Liver (tissue), 9 donors: Measurements from ENCODE around the gene LRIF1. TPM values are rescaled to one million over a fixed set of nuclear protein-coding genes. Genes with fewer than 3 reads are reported as not detected.

ENCODE experiments used
- DNase-seq: peaks from one replicate; pipeline ENCODE4 v3.0.0-alpha.2; 2017; ENCODE audit warnings: low spot score
- H3K27ac ChIP-seq, 2 donors: one replicate each; pipeline ENCODE4 v1.7.0; 2013; ENCODE audit warnings: inconsistent platforms in 2 of 2, low read length in 2 of 2, control low read depth in 1 of 2, low read depth in 1 of 2, mild to moderate bottlenecking in 1 of 2
- H3K27me3 ChIP-seq, 4 donors: one replicate each; pipeline versions ENCODE4 v1.6.1 to v1.7.0; 2013; ENCODE audit warnings: low read length in 3 of 4, inconsistent platforms in 1 of 4, mild to moderate bottlenecking in 1 of 4, moderate library complexity in 1 of 4; ENCODE audit not compliant: control insufficient read depth in 4 of 4, insufficient read depth in 4 of 4
- H3K36me3 ChIP-seq, 4 donors: one replicate each; pipeline versions ENCODE4 v1.6.1 to v1.7.0; 2013; ENCODE audit warnings: low read length in 3 of 4, mild to moderate bottlenecking in 3 of 4, low read depth in 1 of 4, moderate library complexity in 1 of 4; ENCODE audit not compliant: control insufficient read depth in 4 of 4, insufficient read depth in 3 of 4
- H3K4me1 ChIP-seq, 4 donors: one replicate each; pipeline versions ENCODE4 v1.6.1 to v1.7.0; 2013; ENCODE audit warnings: low read length in 3 of 4, mild to moderate bottlenecking in 3 of 4, moderate library complexity in 1 of 4; ENCODE audit not compliant: control insufficient read depth in 4 of 4, insufficient read depth in 4 of 4
- H3K4me3 ChIP-seq, 3 donors: one replicate each; pipeline versions ENCODE4 v1.6.1 to v1.7.0; 2013; ENCODE audit warnings: low read length in 3 of 3, control low read depth in 1 of 3, low read depth in 1 of 3, mild to moderate bottlenecking in 1 of 3
- H3K9ac ChIP-seq, 2 donors: one replicate each; pipeline ENCODE4 v1.7.0; 2013; ENCODE audit warnings: low read length in 2 of 2, mild to moderate bottlenecking in 2 of 2, moderate library complexity in 2 of 2, control low read depth in 1 of 2, low read depth in 1 of 2
- H3K9me3 ChIP-seq, 4 donors: one replicate each; pipeline versions ENCODE4 v1.6.1 to v1.7.0; 2013; ENCODE audit warnings: low read length in 3 of 4; ENCODE audit not compliant: control insufficient read depth in 4 of 4
- ATF3 ChIP-seq: IDR thresholded peaks from 2 replicates; pipeline ENCODE4 v1.6.1; 2016; ENCODE audit warnings: antibody characterized with exemption
- EGR1 ChIP-seq, 2 donors: IDR thresholded peaks; 2 replicates each; pipeline ENCODE4 v1.6.1; 2016 to 2018; ENCODE audit warnings: antibody characterized with exemption in 2 of 2, low read depth in 2 of 2
- FOXA1 ChIP-seq: IDR thresholded peaks from 2 replicates; pipeline ENCODE4 v1.6.1; 2016; ENCODE audit warnings: antibody characterized with exemption
- FOXA2 ChIP-seq: IDR thresholded peaks from 2 replicates; pipeline ENCODE4 v1.6.1; 2016; ENCODE audit warnings: antibody characterized with exemption
- GABPA ChIP-seq, 2 donors: IDR thresholded peaks in 1 of 2; conservative IDR thresholded peaks in 1 of 2; 2 replicates each; pipeline ENCODE4 v1.6.1; 2016; ENCODE audit warnings: antibody characterized with exemption in 2 of 2, mild to moderate bottlenecking in 1 of 2, moderate library complexity in 1 of 2
- HNF4G ChIP-seq: IDR thresholded peaks from 2 replicates; pipeline ENCODE4 v1.6.1; 2016; ENCODE audit warnings: antibody characterized with exemption
- NR2F2 ChIP-seq: IDR thresholded peaks from 2 replicates; pipeline ENCODE4 v1.6.1; 2016; ENCODE audit warnings: antibody characterized with exemption
- RAD21 ChIP-seq, 2 donors: IDR thresholded peaks; 2 replicates each; pipeline ENCODE4 v1.6.1; 2016; ENCODE audit warnings: antibody characterized with exemption in 2 of 2, mild to moderate bottlenecking in 2 of 2
- RXRA ChIP-seq, 2 donors: IDR thresholded peaks; 2 replicates each; pipeline ENCODE4 v1.6.1; 2017 to 2018; ENCODE audit warnings: antibody characterized with exemption in 2 of 2, mild to moderate bottlenecking in 1 of 2
- SP1 ChIP-seq: IDR thresholded peaks from 2 replicates; pipeline ENCODE4 v1.6.1; 2018; ENCODE audit warnings: antibody characterized with exemption, mild to moderate bottlenecking
- TAF1 ChIP-seq: conservative IDR thresholded peaks from 2 replicates; pipeline ENCODE4 v1.6.1; 2016; ENCODE audit warnings: antibody characterized with exemption, mild to moderate bottlenecking
- YY1 ChIP-seq: IDR thresholded peaks from 2 replicates; pipeline ENCODE4 v1.6.1; 2016; ENCODE audit warnings: antibody characterized with exemption, mild to moderate bottlenecking
- ZBTB33 ChIP-seq: IDR thresholded peaks from 2 replicates; pipeline ENCODE4 v1.6.1; 2016; ENCODE audit warnings: antibody characterized with exemption
- WGBS: extraction: QIAGEN DNeasy Blood & Tissue Kit; methylation state at CpG from one replicate; pipeline ENCODE4 v1.1.7; 2013; 5-methylcytosine and 5-hydroxymethylcytosine counted together
- polyA plus RNA-seq, 2 donors: library from polyadenylated mRNA; stranded (reverse) in 1 of 2; unstranded in 1 of 2; fragments of 200-250 nt in 1 of 2; fragments of >200 nt in 1 of 2; fragmentation: Nextera tagmentation in 1 of 2; extraction: Ambion mirVana in 1 of 2; gene quantifications; one replicate each; pipeline versions ENCODE4 v1.2.1 to v1.2.3, GENCODE V29; 2013 to 2015
- total RNA-seq, 2 donors: library from RNA; depleted of rRNA; stranded (reverse); fragments of >200 nt; gene quantifications; one replicate each; pipeline ENCODE4 v1.2.3, GENCODE V29; 2014
- TF ChIP-seq, protein P1 (sequence below): IDR thresholded peaks from 2 replicates; pipeline ENCODE4 v1.6.1; 2016; ENCODE audit warnings: antibody characterized with exemption, mild to moderate bottlenecking
- TF ChIP-seq, protein P2 (sequence below): fragments of 150-350 bp; IDR thresholded peaks from 2 replicates; pipeline ENCODE4 v1.5.1; 2017; ENCODE audit warnings: improper control_type of control experiment, low read depth, low read length; ENCODE audit not compliant: missing input control
- TF ChIP-seq, protein P3 (sequence below): IDR thresholded peaks from 2 replicates; pipeline ENCODE4 v1.6.1; 2016; ENCODE audit warnings: antibody characterized with exemption
- donor health status: healthy.
- donor health status: healthy.
- donor health status: healthy.
- donor health status: healthy.
- donor health status: healthy.

LRIF1 gene
- total and polyA plus RNA-seq, 4 donors: 3.9 to 7.1 (median 6.2) TPM

GRCh38 chr1:110903853-110904500, 59.7 kb downstream of the LRIF1 start:
- Histone ChIP-seq H3K27ac (no peak overlapping the region), H3K36me3 (no peaks in the 10 kb centered on the region)
- 85% methylated on average over 3 of the region's 3 CpGs for WGBS

More at GRCh38 chr1:110903853-110904500, 59.7 kb downstream of the LRIF1 start:
- Histone ChIP-seq H3K27me3 (no peaks in the 10 kb centered on the region), H3K9me3 (no peaks in the 10 kb centered on the region), H3K4me3 (no peak overlapping the region), H3K9ac (no peak overlapping the region), H3K4me1 (no peaks in the 10 kb centered on the region)
- DNase-seq: no peak
- no peak for TF ChIP-seq RXRA (IDR thresholded peaks at IDR 0.05)
- no peak for TF ChIP-seq TAF1
- no peak for TF ChIP-seq FOXA2
- no peak for TF ChIP-seq ZBTB33
- no peak for TF ChIP-seq HNF4G
- TF ChIP-seq RAD21 (IDR thresholded peaks at IDR 0.05): no peak
- TF ChIP-seq ATF3: no peak
- TF ChIP-seq SP1: no peak
- TF ChIP-seq, protein P1, sequence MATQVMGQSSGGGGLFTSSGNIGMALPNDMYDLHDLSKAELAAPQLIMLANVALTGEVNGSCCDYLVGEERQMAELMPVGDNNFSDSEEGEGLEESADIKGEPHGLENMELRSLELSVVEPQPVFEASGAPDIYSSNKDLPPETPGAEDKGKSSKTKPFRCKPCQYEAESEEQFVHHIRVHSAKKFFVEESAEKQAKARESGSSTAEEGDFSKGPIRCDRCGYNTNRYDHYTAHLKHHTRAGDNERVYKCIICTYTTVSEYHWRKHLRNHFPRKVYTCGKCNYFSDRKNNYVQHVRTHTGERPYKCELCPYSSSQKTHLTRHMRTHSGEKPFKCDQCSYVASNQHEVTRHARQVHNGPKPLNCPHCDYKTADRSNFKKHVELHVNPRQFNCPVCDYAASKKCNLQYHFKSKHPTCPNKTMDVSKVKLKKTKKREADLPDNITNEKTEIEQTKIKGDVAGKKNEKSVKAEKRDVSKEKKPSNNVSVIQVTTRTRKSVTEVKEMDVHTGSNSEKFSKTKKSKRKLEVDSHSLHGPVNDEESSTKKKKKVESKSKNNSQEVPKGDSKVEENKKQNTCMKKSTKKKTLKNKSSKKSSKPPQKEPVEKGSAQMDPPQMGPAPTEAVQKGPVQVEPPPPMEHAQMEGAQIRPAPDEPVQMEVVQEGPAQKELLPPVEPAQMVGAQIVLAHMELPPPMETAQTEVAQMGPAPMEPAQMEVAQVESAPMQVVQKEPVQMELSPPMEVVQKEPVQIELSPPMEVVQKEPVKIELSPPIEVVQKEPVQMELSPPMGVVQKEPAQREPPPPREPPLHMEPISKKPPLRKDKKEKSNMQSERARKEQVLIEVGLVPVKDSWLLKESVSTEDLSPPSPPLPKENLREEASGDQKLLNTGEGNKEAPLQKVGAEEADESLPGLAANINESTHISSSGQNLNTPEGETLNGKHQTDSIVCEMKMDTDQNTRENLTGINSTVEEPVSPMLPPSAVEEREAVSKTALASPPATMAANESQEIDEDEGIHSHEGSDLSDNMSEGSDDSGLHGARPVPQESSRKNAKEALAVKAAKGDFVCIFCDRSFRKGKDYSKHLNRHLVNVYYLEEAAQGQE: no peak
- TF ChIP-seq YY1: no peak
- TF ChIP-seq, protein P2, sequence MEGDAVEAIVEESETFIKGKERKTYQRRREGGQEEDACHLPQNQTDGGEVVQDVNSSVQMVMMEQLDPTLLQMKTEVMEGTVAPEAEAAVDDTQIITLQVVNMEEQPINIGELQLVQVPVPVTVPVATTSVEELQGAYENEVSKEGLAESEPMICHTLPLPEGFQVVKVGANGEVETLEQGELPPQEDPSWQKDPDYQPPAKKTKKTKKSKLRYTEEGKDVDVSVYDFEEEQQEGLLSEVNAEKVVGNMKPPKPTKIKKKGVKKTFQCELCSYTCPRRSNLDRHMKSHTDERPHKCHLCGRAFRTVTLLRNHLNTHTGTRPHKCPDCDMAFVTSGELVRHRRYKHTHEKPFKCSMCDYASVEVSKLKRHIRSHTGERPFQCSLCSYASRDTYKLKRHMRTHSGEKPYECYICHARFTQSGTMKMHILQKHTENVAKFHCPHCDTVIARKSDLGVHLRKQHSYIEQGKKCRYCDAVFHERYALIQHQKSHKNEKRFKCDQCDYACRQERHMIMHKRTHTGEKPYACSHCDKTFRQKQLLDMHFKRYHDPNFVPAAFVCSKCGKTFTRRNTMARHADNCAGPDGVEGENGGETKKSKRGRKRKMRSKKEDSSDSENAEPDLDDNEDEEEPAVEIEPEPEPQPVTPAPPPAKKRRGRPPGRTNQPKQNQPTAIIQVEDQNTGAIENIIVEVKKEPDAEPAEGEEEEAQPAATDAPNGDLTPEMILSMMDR: no peak
- TF ChIP-seq GABPA (IDR thresholded peaks at IDR 0.05 in 1 of 2, conservative IDR thresholded peaks at IDR 0.05 in 1 of 2): no peak
- no peak for TF ChIP-seq EGR1 (IDR thresholded peaks at IDR 0.05; ENCODE audit: low read depth in 2 of 2)
- TF ChIP-seq FOXA1: no peak
- TF ChIP-seq, protein P3, sequence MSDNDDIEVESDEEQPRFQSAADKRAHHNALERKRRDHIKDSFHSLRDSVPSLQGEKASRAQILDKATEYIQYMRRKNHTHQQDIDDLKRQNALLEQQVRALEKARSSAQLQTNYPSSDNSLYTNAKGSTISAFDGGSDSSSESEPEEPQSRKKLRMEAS: no peak
- TF ChIP-seq NR2F2: no peak
